Measurements from ENCODE around the gene FARS2. TPM values are rescaled to one million over a fixed set of nuclear protein-coding genes. Genes with fewer than 3 reads are reported as not detected.
A peak's percentile ranks its signal among the peaks of the same experiment; 100 is the strongest.

FARS2 gene
- polyA plus RNA-seq, 1 donor from 2014 or later = 32.8 TPM

GRCh38 chr6:5308066-5308465 is 46.8 kb downstream of the FARS2 start:
- no peaks in the 10 kb centered on the region for H3K9me3 Mint-ChIP-seq
- peaks cover 4% of the 10 kb centered on the region for H3K36me3 Mint-ChIP-seq
- H3K4me3 Mint-ChIP-seq = no peak overlapping the region
- H3K27ac Mint-ChIP-seq = no peak overlapping the region
- H3K4me1 Mint-ChIP-seq = peaks cover 10 to 16% (median 13%) of the 10 kb centered on the region in 3 donors
- no peaks in the 10 kb centered on the region for H3K27me3 Mint-ChIP-seq

GRCh38 chr6:5314191-5314865 is 53.0 kb downstream of the FARS2 start:
- H3K27ac Mint-ChIP-seq = no peak overlapping the region
- H3K4me1 Mint-ChIP-seq = peaks cover 19 to 26% (median 20%) of the 10 kb centered on the region in 3 donors
- H3K9me3 Mint-ChIP-seq = no peaks in the 10 kb centered on the region
- no peak overlapping the region for H3K4me3 Mint-ChIP-seq
- peaks cover 3% of the 10 kb centered on the region for H3K36me3 Mint-ChIP-seq
- no peaks in the 10 kb centered on the region for H3K27me3 Mint-ChIP-seq

- H3K27me3 Mint-ChIP-seq = no peaks in the 10 kb centered on the region
- H3K9me3 Mint-ChIP-seq = no peaks in the 10 kb centered on the region
- no peak overlapping the region for H3K4me3 Mint-ChIP-seq
- no peak overlapping the region for H3K27ac Mint-ChIP-seq
- peaks cover 3% of the 10 kb centered on the region for H3K36me3 Mint-ChIP-seq
- peaks cover 21 to 25% (median 23%) of the 10 kb centered on the region in 3 donors for H3K4me1 Mint-ChIP-seq
Measured at GRCh38 chr6:5315881-5316280, 54.6 kb downstream of the FARS2 start.

- Mint-ChIP-seq H3K27me3 (no peaks in the 10 kb centered on the region), H3K36me3 (peaks cover 3% of the 10 kb centered on the region), H3K27ac (no peak overlapping the region), H3K4me1 (peaks cover 21 to 24% (median 23%) of the 10 kb centered on the region in 3 donors), H3K4me3 (no peak overlapping the region), H3K9me3 (no peaks in the 10 kb centered on the region)
Measured at GRCh38 chr6:5316951-5317350, 55.6 kb downstream of the FARS2 start.

GRCh38 chr6:5318617-5319272 is 57.4 kb downstream of the FARS2 start:
- no peak overlapping the region for H3K4me3 Mint-ChIP-seq
- peaks cover 1% of the 10 kb centered on the region for H3K36me3 Mint-ChIP-seq
- peaks cover 9 to 19% (median 14%) of the 10 kb centered on the region in 3 donors for H3K4me1 Mint-ChIP-seq
- no peaks in the 10 kb centered on the region for H3K9me3 Mint-ChIP-seq
- no peak overlapping the region for H3K27ac Mint-ChIP-seq
- H3K27me3 Mint-ChIP-seq = no peaks in the 10 kb centered on the region

GRCh38 chr6:5323979-5324378 is 62.7 kb downstream of the FARS2 start:
- H3K9me3 Mint-ChIP-seq = no peaks in the 10 kb centered on the region
- H3K27me3 Mint-ChIP-seq = no peaks in the 10 kb centered on the region
- peaks cover 0 to 10% (median 4%) of the 10 kb centered on the region in 3 donors for H3K4me1 Mint-ChIP-seq

GRCh38 chr6:5325173-5325572 is 63.9 kb downstream of the FARS2 start:
- H3K4me1 Mint-ChIP-seq = peaks cover 0 to 7% (median 2%) of the 10 kb centered on the region in 3 donors
- H3K4me3 Mint-ChIP-seq = no peak overlapping the region
- peaks cover 4% of the 10 kb centered on the region for H3K36me3 Mint-ChIP-seq
- H3K9me3 Mint-ChIP-seq = no peaks in the 10 kb centered on the region
- no peak overlapping the region for H3K27ac Mint-ChIP-seq
- no peaks in the 10 kb centered on the region for H3K27me3 Mint-ChIP-seq

More at GRCh38 chr6:5323979-5324378, 62.7 kb downstream of the FARS2 start:
- H3K27ac Mint-ChIP-seq = peak overlapping the region in 1 of 3 donors; percentile 53
- no peak overlapping the region for H3K4me3 Mint-ChIP-seq
- H3K36me3 Mint-ChIP-seq = peaks cover 4% of the 10 kb centered on the region

GRCh38 chr6:5326022-5326641 is 64.8 kb downstream of the FARS2 start:
- Mint-ChIP-seq H3K27ac (no peak overlapping the region), H3K27me3 (no peaks in the 10 kb centered on the region), H3K36me3 (peaks cover 4% of the 10 kb centered on the region), H3K4me1 (peaks cover 0 to 6% (median 1%) of the 10 kb centered on the region in 3 donors), H3K4me3 (no peak overlapping the region), H3K9me3 (no peaks in the 10 kb centered on the region)

GRCh38 chr6:5328800-5329199 is 67.5 kb downstream of the FARS2 start:
- peaks cover 4% of the 10 kb centered on the region for H3K36me3 Mint-ChIP-seq
- no peak overlapping the region for H3K4me3 Mint-ChIP-seq
- no peak overlapping the region for H3K27ac Mint-ChIP-seq
- H3K4me1 Mint-ChIP-seq = peaks cover 0 to 5% (median 3%) of the 10 kb centered on the region in 3 donors
- H3K9me3 Mint-ChIP-seq = no peaks in the 10 kb centered on the region
- H3K27me3 Mint-ChIP-seq = no peaks in the 10 kb centered on the region

GRCh38 chr6:5331845-5332442 is 70.6 kb downstream of the FARS2 start:
- H3K36me3 Mint-ChIP-seq = no peaks in the 10 kb centered on the region
- H3K4me1 Mint-ChIP-seq = peaks cover 15 to 21% (median 17%) of the 10 kb centered on the region in 3 donors
- peak overlapping the region in 1 of 3 donors; percentile 54 for H3K27ac Mint-ChIP-seq

GRCh38 chr6:5333658-5334057 is 72.3 kb downstream of the FARS2 start:
- Mint-ChIP-seq H3K4me3 (no peak overlapping the region), H3K27me3 (no peaks in the 10 kb centered on the region), H3K27ac (no peak overlapping the region), H3K4me1 (peaks cover 22 to 32% (median 28%) of the 10 kb centered on the region in 3 donors), H3K36me3 (no peaks in the 10 kb centered on the region), H3K9me3 (no peaks in the 10 kb centered on the region)

More at GRCh38 chr6:5331845-5332442, 70.6 kb downstream of the FARS2 start:
- H3K9me3 Mint-ChIP-seq = no peaks in the 10 kb centered on the region
- no peak overlapping the region for H3K4me3 Mint-ChIP-seq
- no peaks in the 10 kb centered on the region for H3K27me3 Mint-ChIP-seq

- Mint-ChIP-seq H3K4me1 (peaks cover 26 to 31% (median 28%) of the 10 kb centered on the region in 3 donors), H3K4me3 (no peak overlapping the region), H3K27me3 (no peaks in the 10 kb centered on the region), H3K27ac (no peak overlapping the region), H3K36me3 (no peaks in the 10 kb centered on the region), H3K9me3 (no peaks in the 10 kb centered on the region)
Measured at GRCh38 chr6:5334341-5334740, 73.0 kb downstream of the FARS2 start.

GRCh38 chr6:5335020-5335419 is 73.7 kb downstream of the FARS2 start:
- Mint-ChIP-seq H3K27ac (no peak overlapping the region), H3K27me3 (no peaks in the 10 kb centered on the region), H3K36me3 (no peaks in the 10 kb centered on the region), H3K9me3 (no peaks in the 10 kb centered on the region), H3K4me3 (peak overlapping the region in 1 of 4 donors; percentile 32), H3K4me1 (peaks cover 31 to 37% (median 32%) of the 10 kb centered on the region in 3 donors)

GRCh38 chr6:5337573-5337972 is 76.3 kb downstream of the FARS2 start:
- Mint-ChIP-seq H3K36me3 (no peaks in the 10 kb centered on the region), H3K27me3 (no peaks in the 10 kb centered on the region), H3K4me3 (peak overlapping the region in 2 of 4 donors; percentile 2 to 46), H3K9me3 (no peaks in the 10 kb centered on the region), H3K4me1 (peaks cover 33 to 44% (median 34%) of the 10 kb centered on the region in 3 donors), H3K27ac (no peak overlapping the region)
